A673 (cell line): ENCODE data around the gene SOBP.

ENCODE experiments used
- EZH2 ChIP-seq: fragments of 200-600 bp; sonication (generic); IDR thresholded peaks from 2 replicates; pipeline ENCODE4 v1.6.1; 2017; ENCODE audit warnings: borderline replicate concordance, low read depth, mild to moderate bottlenecking, mixed read lengths, antibody characterized with exemption, low read length; ENCODE audit not compliant: poor library complexity, severe bottlenecking
- TF ChIP-seq, protein P1 (sequence below): fragments of 300-800, 200-600 bp; sonication (generic); conservative IDR thresholded peaks from 2 replicates; pipeline ENCODE4 v1.5.1; 2017; ENCODE audit warnings: low read depth, mild to moderate bottlenecking, antibody characterized with exemption, low read length, moderate library complexity, mixed read lengths

- TF ChIP-seq, protein P1, sequence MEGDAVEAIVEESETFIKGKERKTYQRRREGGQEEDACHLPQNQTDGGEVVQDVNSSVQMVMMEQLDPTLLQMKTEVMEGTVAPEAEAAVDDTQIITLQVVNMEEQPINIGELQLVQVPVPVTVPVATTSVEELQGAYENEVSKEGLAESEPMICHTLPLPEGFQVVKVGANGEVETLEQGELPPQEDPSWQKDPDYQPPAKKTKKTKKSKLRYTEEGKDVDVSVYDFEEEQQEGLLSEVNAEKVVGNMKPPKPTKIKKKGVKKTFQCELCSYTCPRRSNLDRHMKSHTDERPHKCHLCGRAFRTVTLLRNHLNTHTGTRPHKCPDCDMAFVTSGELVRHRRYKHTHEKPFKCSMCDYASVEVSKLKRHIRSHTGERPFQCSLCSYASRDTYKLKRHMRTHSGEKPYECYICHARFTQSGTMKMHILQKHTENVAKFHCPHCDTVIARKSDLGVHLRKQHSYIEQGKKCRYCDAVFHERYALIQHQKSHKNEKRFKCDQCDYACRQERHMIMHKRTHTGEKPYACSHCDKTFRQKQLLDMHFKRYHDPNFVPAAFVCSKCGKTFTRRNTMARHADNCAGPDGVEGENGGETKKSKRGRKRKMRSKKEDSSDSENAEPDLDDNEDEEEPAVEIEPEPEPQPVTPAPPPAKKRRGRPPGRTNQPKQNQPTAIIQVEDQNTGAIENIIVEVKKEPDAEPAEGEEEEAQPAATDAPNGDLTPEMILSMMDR, result no peak
- TF ChIP-seq EZH2, result no peak
Measured at GRCh38 chr6:107616775-107617174, 126.9 kb downstream of the SOBP start.
